Measurements from ENCODE around the gene BICDL2. TPM values are rescaled to one million over a fixed set of nuclear protein-coding genes. Genes with fewer than 3 reads are reported as not detected.
A peak's percentile ranks its signal among the peaks of the same experiment; 100 is the strongest.

Gene BICDL2
- total RNA-seq, 2 experiments from 2014 or later = 0.20 to 0.23 TPM

GRCh38 chr16:3026609-3027488 is 9.9 kb downstream of the BICDL2 start:
- Mint-ChIP-seq H3K36me3 (ENCODE audit: low read depth) (peaks cover 19% of the 10 kb centered on the region), H3K4me3 (no peak overlapping the region), H3K27ac (no peak overlapping the region), H3K4me1 (peaks cover 55% of the 10 kb centered on the region), H3K9me3 (no peaks in the 10 kb centered on the region), H3K27me3 (peaks cover 17% of the 10 kb centered on the region)
- CTCF ChIA-PET = interaction anchor here (0.7 to 9.5 kb wide), 17 partner anchors 5 to 483 kb away, joined by 3 to 119 read pairs (median 8); partner anchors contain the start of genes BICDL2, CLDN6, HCFC1R1 and MMP25
- POLR2A ChIA-PET = no interaction called here
- no peak for DNase-seq

DNA sequence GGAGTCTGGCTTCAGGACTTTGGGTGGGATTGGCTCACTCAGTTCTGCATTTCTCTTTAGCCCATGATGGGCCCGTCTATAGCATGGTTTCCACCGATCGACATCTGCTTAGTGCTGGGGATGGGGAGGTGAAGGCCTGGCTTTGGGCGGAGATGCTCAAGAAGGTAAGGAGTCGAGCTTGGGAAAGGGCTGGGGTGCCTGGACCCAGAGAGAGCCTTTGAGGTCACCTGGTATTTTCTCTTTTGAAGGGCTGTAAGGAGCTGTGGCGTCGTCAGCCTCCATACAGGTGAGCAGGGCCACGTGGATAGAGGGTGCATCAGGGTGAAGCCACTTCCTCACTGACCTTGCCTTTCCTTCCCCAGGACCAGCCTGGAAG is 10.8 kb downstream of the BICDL2 start:
- DNase-seq = no peak
- Mint-ChIP-seq H3K9me3 (no peaks in the 10 kb centered on the region), H3K36me3 (ENCODE audit: low read depth) (peaks cover 19% of the 10 kb centered on the region), H3K27ac (no peak overlapping the region), H3K27me3 (peaks cover 14% of the 10 kb centered on the region), H3K4me1 (peaks cover 61% of the 10 kb centered on the region), H3K4me3 (no peak overlapping the region)
- POLR2A ChIA-PET = no interaction called here
- CTCF ChIA-PET = interaction anchor here (1.3 to 8.9 kb wide), 4 partner anchors 16 to 124 kb away, joined by 4 to 119 read pairs (median 42); partner anchors contain the start of gene MMP25

GRCh38 chr16:3025032-3026002 is 11.4 kb downstream of the BICDL2 start:
- Mint-ChIP-seq H3K27ac (no peak overlapping the region), H3K27me3 (peaks cover 12% of the 10 kb centered on the region), H3K4me1 (peaks cover 62% of the 10 kb centered on the region), H3K4me3 (no peak overlapping the region), H3K9me3 (no peaks in the 10 kb centered on the region), H3K36me3 (ENCODE audit: low read depth) (peaks cover 19% of the 10 kb centered on the region)
- ChIA-PET CTCF (interaction anchor here (1.2 to 8.3 kb wide), 4 partner anchors 7 to 124 kb away, joined by 3 to 90 read pairs (median 40); no protein-coding TSS in a partner anchor), POLR2A (no interaction called here)
- no peak for DNase-seq

- Mint-ChIP-seq H3K9me3 (no peaks in the 10 kb centered on the region), H3K4me3 (peak within 1 kb of the TSS; percentile 84), H3K27me3 (peaks cover 4% of the 10 kb centered on the region), H3K36me3 (ENCODE audit: low read depth) (peaks cover 19% of the 10 kb centered on the region), H3K27ac (peak within 1 kb of the TSS; percentile 95), H3K4me1 (peaks cover 56% of the 10 kb centered on the region)
- ChIA-PET CTCF (interaction anchor here (0.5 to 8.0 kb wide), 7 partner anchors 8 to 104 kb away, joined by 3 to 90 read pairs (median 5); no protein-coding TSS in a partner anchor), POLR2A (interaction anchor here (0.7 kb wide), 1 partner anchor 23 kb away, joined by 3 read pairs; no protein-coding TSS in a partner anchor)
- DNase-seq = peak; percentile 97
These were observed 12.9 kb downstream of the BICDL2 start, which contains the start of the genes HCFC1R1 and THOC6 for GRCh38 chr16:3023669-3024478. HCFC1R1 (minus strand) TSS chr16:3023942; CDS start chr16:3023941, 1 bp downstream. THOC6 (plus strand) TSS chr16:3024035; CDS start chr16:3024327, 292 bp downstream.

GRCh38 chr16:3023415-3023668 is 13.4 kb downstream of the BICDL2 start:
- Mint-ChIP-seq H3K36me3 (ENCODE audit: low read depth) (peaks cover 19% of the 10 kb centered on the region), H3K4me3 (peak overlapping the region; percentile 84), H3K4me1 (peaks cover 55% of the 10 kb centered on the region), H3K9me3 (no peaks in the 10 kb centered on the region), H3K27me3 (peaks cover 8% of the 10 kb centered on the region), H3K27ac (peak overlapping the region; percentile 95)
- DNase-seq = no peak
- ChIA-PET CTCF (interaction anchor here (1.5 to 8.0 kb wide), 5 partner anchors 9 to 57 kb away, joined by 4 to 90 read pairs (median 7); no protein-coding TSS in a partner anchor), POLR2A (no interaction called here)

DNA sequence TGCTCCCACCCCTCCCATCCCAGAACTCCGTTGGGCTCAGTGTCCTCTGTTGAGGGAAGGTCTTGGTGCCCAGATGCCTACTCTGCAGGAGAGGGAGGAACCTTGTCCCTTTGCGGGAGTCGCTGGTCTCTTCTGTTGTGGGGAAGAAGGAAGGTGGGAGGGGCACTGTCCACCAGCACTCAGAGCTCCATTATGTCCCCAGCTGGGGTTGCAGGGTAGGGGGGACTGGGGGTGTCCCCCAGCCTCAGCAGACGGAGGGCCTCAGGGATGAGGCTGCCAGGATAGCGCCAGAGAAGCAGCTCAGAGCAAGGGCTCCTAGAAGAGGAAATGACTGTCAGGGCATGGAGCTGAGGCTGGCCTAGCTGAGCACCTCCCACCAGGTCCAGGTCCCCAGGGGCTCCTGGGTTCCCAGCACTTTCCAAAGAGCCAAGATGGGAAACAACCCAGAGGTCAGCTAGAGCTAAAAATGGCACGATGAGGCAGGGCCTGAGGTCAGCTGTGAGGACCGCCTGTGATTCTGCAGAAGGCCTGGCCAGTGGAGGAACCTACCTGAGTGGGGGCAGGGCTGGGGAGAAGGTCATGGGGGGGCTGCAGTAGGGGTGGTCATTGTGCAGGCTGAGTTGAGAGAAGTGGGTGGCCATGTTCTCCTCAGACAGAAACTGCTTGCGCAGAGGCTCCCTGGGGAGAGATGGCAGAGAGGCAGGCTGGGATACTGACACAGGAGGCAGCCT is 13.9 kb downstream of the BICDL2 start:
- H3K4me3 Mint-ChIP-seq = peak overlapping the region; percentile 84
- no peak for DNase-seq
- ChIA-PET POLR2A (no interaction called here), CTCF (interaction anchor here (1.1 to 8.0 kb wide), 8 partner anchors 9 to 56 kb away, joined by 3 to 90 read pairs (median 5); partner anchors contain the start of gene MMP25)
- H3K36me3 Mint-ChIP-seq (ENCODE audit: low read depth) = peaks cover 19% of the 10 kb centered on the region
- H3K4me1 Mint-ChIP-seq = peaks cover 57% of the 10 kb centered on the region
- peak overlapping the region; percentile 95 for H3K27ac Mint-ChIP-seq
- peaks cover 10% of the 10 kb centered on the region for H3K27me3 Mint-ChIP-seq
- H3K9me3 Mint-ChIP-seq = no peaks in the 10 kb centered on the region

DNA sequence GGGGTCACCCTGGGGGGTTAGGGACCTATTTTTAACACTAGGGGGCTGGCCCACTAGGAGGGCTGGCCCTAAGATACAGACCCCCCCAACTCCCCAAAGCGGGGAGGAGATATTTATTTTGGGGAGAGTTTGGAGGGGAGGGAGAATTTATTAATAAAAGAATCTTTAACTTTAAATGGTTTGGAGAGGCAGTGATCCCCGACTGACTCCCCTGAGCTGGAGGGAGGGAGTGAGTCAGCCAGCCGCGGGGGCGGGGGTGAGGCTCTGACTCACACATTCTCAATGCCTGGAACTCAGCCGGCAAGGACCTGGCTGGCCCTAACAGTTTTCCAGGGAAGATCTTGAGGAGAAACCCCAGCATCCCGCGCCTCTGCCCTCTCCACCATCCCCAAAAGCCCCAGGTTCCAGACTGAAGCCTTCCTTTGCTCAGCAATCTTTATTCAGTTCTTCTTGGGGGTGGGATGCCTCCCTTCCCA is 14.5 kb downstream of the BICDL2 start:
- CTCF ChIA-PET = interaction anchor here (0.7 to 8.0 kb wide), 10 partner anchors 10 to 126 kb away, joined by 3 to 90 read pairs (median 4); partner anchors contain the start of gene MMP25
- Mint-ChIP-seq H3K27me3 (peaks cover 10% of the 10 kb centered on the region), H3K27ac (peak overlapping the region; percentile 95), H3K9me3 (no peaks in the 10 kb centered on the region), H3K4me1 (peaks cover 55% of the 10 kb centered on the region), H3K36me3 (ENCODE audit: low read depth) (peaks cover 19% of the 10 kb centered on the region), H3K4me3 (peak overlapping the region; percentile 84)
- DNase-seq = peak; percentile 71
- POLR2A ChIA-PET = interaction anchor here (0.9 kb wide), 1 partner anchor 37 kb away, joined by 5 read pairs; no protein-coding TSS in a partner anchor

- POLR2A ChIA-PET = interaction anchor here (0.9 kb wide), 1 partner anchor 38 kb away, joined by 5 read pairs; no protein-coding TSS in a partner anchor
- Mint-ChIP-seq H3K4me1 (peaks cover 55% of the 10 kb centered on the region), H3K27ac (peak overlapping the region; percentile 95), H3K9me3 (no peaks in the 10 kb centered on the region), H3K4me3 (peak overlapping the region; percentile 84), H3K36me3 (ENCODE audit: low read depth) (peaks cover 14% of the 10 kb centered on the region), H3K27me3 (peaks cover 13% of the 10 kb centered on the region)
- peak; percentile 72 for DNase-seq
- CTCF ChIA-PET = interaction anchor here (0.6 to 8.0 kb wide), 13 partner anchors 10 to 179 kb away, joined by 3 to 90 read pairs (median 4); partner anchors contain the start of genes MMP25 and PAQR4
These were observed 15.1 kb downstream of the BICDL2 start for GRCh38 chr16:3021449-3022207.

DNA sequence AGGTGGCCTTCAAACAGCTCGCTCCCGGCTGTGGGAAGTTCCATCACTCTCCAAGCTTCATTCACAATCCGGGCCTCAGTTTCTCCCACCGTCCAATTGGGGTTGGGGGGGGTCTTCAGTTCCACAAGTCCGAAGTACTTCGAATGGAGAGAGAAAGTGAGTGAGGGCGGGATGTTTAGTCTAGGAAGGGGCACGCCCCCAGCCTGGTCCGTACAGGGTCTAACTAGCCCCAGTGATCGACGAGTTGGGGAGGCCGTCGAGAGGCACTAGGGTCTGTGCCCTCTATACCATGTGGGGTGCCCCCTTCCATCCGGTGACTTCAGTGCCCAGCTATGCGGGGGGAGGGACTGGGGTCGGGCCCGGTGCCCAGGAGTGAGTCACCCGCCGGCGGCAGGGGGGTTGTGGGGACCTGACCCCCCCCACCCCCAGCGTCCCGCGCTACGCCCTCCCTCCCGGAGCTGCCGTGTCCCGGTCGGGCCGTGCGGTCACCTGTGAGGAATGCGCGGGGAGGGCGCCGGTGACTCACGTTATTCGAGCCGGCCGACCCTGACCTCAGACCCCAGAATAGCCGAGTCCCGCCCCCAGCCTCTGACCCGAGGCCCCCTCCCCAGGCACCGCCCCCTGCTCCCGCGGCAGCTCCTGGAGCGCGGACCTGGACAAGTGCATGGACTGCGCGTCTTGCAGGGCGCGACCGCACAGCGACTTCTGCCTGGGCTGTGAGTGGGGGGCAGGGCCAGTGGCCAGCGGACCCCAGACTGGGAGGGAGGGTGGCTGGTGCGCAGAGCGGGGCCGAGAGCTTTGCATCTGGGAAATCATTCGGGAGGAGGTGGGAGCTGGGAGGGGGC is 15.9 kb downstream of the BICDL2 start:
- Mint-ChIP-seq H3K9me3 (no peaks in the 10 kb centered on the region), H3K4me3 (peak overlapping the region; percentile 84), H3K27ac (peak overlapping the region; percentile 76), H3K27me3 (peaks cover 14% of the 10 kb centered on the region), H3K4me1 (peaks cover 51% of the 10 kb centered on the region), H3K36me3 (ENCODE audit: low read depth) (peaks cover 6% of the 10 kb centered on the region)
- ChIA-PET POLR2A (interaction anchor here (0.6 to 1.0 kb wide), 2 partner anchors 7 to 26 kb away, joined by 3 read pairs; no protein-coding TSS in a partner anchor), CTCF (interaction anchor here (0.6 to 8.0 kb wide), 13 partner anchors 10 to 178 kb away, joined by 3 to 90 read pairs (median 4); partner anchors contain the start of gene PAQR4)
- DNase-seq = peak; percentile 41

GRCh38 chr16:3020247-3020603 is 16.5 kb downstream of the BICDL2 start, which contains the start of gene TNFRSF12A:
TNFRSF12A (plus strand) TSS chr16:3020368; CDS start chr16:3020398, 30 bp downstream.
- DNase-seq = peak; percentile 66
- Mint-ChIP-seq H3K27ac (peak within 1 kb of the TSS; percentile 76), H3K36me3 (ENCODE audit: low read depth) (peaks cover 3% of the 10 kb centered on the region), H3K27me3 (peaks cover 14% of the 10 kb centered on the region), H3K9me3 (no peaks in the 10 kb centered on the region), H3K4me1 (peaks cover 49% of the 10 kb centered on the region), H3K4me3 (peak within 1 kb of the TSS; percentile 84)
- CTCF ChIA-PET = interaction anchor here (0.6 to 8.0 kb wide), 9 partner anchors 10 to 154 kb away, joined by 3 to 90 read pairs (median 4); partner anchors contain the start of gene PAQR4
- POLR2A ChIA-PET = interaction anchor here (1.0 kb wide), 1 partner anchor 8 kb away, joined by 3 read pairs; no protein-coding TSS in a partner anchor
